Activated T-cell treated with anti-CD3 and anti-CD28 coated beads for 4 hours (primary cell): ENCODE results near the gene ADAMTS14.

ENCODE experiments used
- DNase-seq: peaks from one replicate; pipeline ENCODE4 v3.0.0-alpha.2; 2020

ADAMTS14 gene

GRCh38 chr10:70695241-70696030 lies 23.1 kb downstream of the ADAMTS14 start:
- DNase-seq, result no peak

GRCh38 chr10:70698211-70698610 lies 25.9 kb downstream of the ADAMTS14 start:
- no peak for DNase-seq

DNA sequence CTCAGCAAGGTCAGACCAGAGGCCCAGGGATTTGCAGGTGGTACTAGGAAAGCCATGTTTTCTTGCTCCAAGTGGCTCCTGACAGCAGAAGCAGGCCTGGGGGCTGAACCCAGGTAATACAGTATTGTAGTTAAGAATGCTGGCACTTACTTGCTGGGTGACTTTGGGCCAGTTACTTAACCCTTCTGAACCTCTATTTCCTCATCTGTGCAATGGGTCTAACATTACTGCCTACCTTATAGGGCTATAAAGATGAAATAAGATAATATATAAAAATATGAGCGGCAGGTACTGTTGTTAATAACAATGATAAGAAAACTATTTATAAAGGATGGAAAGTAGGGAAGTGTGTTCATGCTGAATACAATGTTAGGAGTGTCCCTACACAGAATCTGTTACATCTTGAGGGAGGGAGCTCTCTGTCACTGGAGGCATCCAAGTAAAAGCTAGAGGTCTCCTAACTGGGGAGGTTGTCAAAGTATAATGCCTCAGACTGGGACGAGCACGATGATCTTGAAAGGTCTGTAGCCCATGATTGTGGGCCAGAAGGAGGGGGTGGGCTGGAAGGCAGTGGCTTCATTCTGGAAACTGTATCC lies 26.9 kb downstream of the ADAMTS14 start:
- no peak for DNase-seq

DNA sequence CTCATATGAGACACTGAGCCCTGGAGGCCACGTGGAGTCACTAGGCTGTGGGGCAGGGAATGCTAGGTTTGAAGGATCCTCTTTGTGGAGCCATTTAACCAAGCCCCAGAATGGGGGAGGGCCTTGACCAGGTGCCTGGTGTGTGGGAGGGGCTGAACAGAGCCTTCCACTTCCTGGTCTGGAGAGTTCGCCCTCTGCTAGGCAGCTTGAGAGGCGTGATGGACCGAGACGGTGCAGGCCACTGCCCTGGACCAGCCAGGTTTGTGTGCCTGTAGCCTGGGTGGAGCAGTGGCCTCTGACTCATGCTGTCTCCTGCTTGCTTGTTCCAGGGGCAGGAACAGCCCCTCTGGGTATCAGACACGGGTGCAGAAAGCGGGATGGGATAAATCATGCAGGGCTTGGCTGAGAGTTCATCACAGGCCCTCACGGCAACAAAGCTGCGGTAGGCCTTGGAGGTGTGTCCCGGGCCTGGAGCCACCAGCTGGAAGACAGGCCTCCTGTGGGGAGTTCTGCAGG lies 27.4 kb downstream of the ADAMTS14 start:
- DNase-seq, result no peak

GRCh38 chr10:70702190-70702763 lies 30.0 kb downstream of the ADAMTS14 start:
- no peak for DNase-seq

- no peak for DNase-seq
Observed at GRCh38 chr10:70704211-70704610, 31.9 kb downstream of the ADAMTS14 start.

DNA sequence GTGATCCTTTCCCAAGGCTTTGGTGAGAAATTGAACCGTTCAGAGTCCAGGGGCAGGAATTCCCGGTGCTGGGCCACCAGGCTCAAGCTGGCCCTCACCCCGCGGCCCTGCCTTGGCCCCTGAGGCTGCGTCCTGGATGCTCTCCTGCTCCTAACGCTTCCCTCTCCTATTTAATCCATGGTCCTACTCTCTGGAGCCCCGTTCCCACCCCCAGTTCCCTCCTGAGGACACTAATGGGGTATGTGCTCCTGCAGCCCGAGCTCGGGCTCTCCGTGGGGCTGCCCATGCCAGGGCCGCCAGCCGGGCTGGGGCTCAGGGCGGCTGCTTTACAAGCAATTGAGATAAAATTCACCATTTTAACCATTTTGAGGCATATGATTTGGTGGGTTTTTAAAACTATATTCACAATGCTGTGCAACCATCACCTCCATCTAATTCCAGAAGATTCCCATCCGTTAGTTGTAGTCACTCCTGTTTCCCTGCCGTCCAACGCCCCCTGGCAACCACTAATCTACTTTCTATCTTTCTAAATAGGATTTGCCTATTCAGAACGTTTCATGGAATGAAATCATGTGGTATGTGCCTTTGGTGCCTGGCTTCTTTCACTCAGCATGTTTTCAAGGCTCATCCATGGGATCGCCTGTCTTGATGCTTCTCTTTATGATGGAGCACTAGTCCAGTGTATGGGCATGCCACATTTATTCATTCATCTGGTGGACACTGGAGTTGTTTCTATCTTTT lies 33.0 kb downstream of the ADAMTS14 start:
- DNase-seq, result no peak

DNA sequence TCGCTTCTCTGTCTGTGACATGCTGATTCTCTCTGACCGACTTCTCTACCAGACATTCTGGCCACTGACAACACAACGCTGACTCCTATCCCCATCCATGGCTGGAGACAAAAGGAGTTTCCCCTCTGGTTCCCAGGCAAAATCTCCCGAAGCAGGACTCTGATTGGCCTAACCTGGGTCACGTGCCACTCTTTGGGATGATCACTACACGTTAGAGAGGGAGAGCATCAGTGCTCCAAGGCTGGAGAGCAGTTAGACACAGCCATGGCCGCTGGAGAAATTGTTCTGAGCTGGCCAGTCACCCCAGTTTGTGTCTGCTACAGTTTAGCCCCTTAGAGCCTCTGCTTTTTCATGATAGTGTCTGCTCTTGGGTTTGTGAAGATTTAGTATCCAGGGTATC lies 38.9 kb downstream of the ADAMTS14 start:
- no peak for DNase-seq

DNA sequence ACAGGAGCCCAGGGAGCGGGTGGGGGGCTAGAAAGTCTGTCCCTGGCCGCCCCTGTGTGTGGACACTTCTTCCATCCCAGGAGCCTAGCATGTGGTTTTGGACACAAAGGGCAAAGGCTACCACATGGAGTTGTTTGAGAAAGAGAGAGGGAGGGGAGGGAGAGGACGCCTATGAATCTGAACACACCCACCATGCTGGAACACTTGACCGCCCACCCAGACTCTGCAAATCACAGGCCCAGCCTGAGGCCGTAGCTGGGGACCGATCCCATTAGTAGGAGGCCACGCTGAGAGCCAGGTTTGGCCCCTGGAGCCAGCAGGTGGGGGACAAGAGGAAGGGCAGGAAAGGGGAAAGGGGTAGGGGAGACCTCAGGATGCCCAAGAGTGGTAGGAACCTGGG lies 39.6 kb downstream of the ADAMTS14 start:
- DNase-seq, result no peak

DNA sequence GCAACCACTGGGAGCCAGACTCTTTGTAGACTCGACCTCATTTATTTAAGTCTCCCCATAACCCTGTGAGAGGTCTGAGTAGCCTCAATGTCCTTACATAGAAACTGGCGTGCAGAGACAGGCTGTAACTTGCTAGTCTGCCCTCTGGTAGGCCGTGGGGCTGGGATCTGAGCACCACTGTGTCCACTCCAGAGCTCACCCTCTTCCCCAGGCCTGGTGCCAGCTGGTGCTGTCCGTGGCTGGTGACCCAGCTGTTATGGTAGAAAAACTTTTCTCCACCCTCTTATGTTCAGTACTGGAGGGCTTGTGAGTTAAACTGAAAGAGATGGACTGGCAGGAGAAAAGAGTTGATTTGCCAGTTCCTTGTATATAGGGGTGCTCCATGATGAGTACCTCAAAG lies 41.9 kb downstream of the ADAMTS14 start:
- DNase-seq, result no peak

- DNase-seq, result no peak
Observed at GRCh38 chr10:70714951-70715350, 42.6 kb downstream of the ADAMTS14 start.

DNA sequence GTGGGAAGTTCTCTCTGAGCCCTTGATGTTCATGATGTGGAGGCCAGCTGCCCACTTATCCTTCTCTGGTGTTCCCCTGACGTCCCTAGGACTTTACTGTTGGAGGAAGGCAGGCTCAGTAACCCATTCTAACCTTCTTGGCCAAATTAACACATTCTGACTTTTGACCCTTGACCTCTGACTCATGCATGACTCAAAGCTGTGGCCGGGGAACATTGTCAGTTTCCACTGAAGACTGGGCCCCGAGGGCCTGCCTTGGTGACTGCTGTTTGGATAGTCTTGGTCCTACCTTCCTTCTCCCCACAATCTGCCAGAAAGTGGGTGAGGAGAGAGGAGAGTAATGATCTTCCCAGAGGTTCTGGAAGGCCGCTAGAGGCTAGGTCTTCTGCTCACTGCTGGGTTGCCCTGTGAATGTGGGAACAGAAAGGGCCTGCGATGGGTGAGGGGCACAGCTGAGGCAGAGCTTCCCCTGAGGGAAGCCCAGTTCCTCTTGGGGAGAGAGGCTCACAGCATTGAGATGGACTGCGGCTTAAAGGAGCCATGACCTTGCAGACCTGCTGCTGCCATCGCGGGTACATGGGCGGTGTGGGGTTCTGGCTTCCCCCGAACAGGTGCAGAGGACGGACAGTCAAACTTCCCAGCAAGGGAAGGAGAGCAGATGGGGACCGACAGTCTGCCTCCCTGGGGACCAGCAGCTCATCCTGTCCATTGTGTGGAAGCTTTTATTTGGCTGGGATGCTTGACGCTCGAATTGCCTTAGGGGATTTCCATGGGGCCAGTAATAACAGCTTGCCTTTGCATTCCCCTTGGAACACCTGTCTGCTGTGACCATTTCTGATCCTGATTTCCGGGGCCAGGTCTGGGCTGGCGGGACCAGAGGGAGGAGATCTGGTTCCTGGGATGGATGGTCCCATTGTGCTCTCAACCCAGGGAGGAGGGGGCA lies 43.8 kb downstream of the ADAMTS14 start:
- DNase-seq, result no peak

DNA sequence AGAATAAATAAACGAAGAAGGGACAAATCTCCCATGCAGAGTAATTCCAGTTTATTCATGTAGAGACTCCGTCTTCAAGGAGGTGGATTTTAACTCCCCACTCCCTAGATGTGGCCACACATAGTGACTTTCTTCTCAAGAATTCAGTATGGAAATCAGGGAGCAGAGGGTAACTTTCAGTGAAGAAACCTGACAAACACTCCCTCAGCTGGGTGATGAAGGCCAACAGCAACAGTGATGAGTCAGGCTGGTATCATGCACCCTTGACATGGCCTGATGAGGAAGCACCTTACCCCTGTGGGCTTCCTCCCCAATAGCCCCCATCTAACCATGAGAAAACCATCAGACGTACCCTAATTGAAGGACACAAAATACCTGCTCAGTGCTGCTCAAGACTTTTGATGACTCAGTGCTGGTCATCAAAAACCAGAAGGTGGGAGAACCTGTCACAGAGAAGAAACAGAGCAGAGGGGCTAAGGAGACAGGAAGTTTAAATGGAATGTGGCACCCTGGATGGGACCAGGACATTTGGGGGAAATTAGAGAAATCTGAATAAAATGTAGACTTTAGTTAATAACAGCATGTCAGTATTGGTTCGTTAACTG lies 50.6 kb downstream of the ADAMTS14 start:
- no peak for DNase-seq

GRCh38 chr10:70723771-70724170 lies 51.5 kb downstream of the ADAMTS14 start:
- no peak for DNase-seq

GRCh38 chr10:70726909-70727495 lies 54.7 kb downstream of the ADAMTS14 start:
- DNase-seq, result no peak

DNA sequence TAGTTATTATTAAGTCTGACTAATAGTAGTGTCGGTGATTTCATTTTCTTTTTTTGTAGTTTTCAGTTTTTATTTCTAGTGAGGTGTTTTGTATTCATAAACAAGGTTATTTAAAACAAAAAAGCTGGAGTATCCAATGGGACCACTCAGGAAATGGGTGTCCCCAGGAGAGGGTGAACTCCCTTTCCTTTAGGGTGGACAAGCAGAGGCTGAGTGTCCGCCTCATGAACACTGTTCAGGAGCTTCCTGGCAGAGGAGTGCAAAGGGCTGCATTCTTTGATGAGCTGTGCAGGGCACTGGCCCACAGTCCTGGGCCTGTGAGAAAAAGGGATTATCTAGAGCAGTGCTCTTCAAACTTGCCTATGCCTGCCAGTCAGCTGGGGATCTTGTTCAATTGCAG lies 56.0 kb downstream of the ADAMTS14 start:
- no peak for DNase-seq

- DNase-seq, result no peak
Observed at GRCh38 chr10:70729763-70730357, 57.6 kb downstream of the ADAMTS14 start.

- DNase-seq, result no peak
Observed at GRCh38 chr10:70730955-70731354, 58.6 kb downstream of the ADAMTS14 start.

DNA sequence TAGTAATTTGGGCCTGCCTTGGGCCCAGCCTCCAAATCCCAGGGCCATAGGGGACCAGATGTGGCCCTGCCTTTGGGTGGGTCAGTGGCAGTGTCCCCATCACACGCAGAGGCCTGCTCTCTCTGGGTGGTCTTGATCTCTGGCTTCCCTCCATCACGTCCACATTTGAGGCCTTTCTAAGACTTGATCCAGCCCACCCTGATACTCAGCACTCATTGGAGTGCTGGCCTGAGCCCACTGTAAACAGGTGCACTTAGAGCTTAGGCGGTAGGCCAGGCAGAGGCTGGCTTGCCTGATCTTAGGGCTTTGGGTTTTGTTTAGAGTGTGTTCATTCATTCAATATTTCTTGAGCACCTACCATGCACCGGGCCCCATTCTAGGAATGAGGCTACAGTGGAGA lies 60.3 kb downstream of the ADAMTS14 start:
- DNase-seq, result no peak

DNA sequence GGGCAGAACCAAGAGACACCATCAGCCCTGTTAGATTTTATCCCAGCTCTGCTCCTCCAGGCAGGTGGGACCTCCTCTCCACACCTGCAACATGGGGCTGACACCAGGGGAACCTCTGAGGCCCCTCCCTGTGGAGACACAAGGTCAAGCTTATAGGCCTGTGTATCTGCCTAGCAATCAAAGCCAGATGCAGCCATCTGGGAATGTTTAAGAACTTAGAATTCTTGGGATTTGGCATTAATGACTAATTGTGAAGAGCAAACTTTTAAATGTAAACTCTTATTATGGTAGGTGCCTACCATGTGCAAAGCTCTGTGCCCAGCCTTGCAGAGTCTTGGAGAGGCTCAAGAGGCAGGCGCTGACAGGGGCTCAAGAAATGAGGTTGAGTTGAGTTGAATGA lies 60.7 kb downstream of the ADAMTS14 start:
- no peak for DNase-seq

- DNase-seq, result no peak
Observed at GRCh38 chr10:70735161-70735560, 62.9 kb downstream of the ADAMTS14 start.
